ENCODE data around the gene PAPPA. TPM values are rescaled to one million over a fixed set of nuclear protein-coding genes. Genes with fewer than 3 reads are reported as not detected.

The PAPPA gene
- total RNA-seq, 1 experiment from 2014 or later: 5.4 TPM

DNA sequence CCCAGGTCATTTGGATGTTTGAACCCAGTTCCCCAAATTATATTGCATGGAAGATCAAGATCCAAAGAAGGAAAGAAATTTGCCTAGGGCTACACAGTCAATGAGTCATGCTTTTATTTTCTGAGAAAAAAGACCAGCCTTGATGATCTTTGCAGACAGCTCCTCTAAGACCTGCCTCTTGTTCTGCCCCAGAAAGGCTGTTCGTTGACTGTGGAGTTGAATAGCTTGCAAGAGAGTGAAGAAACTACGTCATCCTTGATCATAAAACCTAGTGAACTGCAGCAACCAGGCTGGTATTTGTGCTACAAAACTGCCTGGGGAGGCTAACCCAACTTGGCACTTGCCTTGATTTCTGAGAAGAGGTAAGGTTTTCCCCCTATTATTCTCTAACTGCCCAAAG lies 263.9 kb downstream of the PAPPA start:
- peak; percentile 22 for DNase-seq (ENCODE audit: low read depth)

DNA sequence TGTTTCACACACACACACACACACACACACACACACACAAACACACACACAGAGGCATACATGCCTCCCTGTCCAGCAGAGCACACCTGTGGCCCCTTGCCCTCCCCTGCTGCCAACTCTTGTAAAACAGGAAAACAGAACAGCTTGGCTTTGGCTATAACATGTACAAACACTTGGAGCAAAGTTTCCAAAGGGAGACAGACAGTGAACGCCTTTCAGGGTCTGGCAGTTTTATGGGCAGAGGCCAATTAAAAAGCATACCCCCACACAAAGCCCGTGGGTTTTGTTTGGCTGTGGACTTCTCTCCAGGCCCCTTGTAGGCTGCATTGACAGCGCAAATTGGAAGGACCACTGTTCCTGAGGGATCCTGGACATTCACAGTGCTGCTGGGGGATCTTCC lies 265.6 kb downstream of the PAPPA start:
- no peak for DNase-seq (ENCODE audit: low read depth)

DNA sequence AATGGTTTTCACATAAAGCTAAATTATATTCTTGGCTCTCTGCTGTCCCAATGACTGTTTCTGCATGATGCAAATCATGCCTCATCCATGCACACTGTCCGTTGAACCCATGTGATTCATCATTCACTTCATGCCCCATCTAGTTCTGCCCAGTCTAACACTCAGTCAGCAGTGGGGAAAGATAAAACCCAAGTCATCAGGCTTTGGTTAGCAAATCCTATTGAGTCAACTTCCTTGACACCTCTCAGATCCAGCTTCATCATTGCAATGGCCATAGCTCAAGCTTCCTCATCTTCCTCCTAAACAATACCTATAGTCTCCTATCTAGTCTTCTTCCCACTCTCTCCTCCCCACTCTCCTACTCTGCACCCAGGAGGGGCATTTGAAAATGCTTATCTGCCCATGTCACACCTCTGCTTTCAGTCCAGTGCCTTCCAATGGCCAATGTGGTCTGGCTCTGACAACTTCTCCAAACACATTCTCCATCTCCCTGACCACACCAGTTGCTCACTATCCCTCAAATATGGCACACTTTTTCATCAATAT lies 267.5 kb downstream of the PAPPA start:
- DNase-seq (ENCODE audit: low read depth): peak; percentile 86

DNA sequence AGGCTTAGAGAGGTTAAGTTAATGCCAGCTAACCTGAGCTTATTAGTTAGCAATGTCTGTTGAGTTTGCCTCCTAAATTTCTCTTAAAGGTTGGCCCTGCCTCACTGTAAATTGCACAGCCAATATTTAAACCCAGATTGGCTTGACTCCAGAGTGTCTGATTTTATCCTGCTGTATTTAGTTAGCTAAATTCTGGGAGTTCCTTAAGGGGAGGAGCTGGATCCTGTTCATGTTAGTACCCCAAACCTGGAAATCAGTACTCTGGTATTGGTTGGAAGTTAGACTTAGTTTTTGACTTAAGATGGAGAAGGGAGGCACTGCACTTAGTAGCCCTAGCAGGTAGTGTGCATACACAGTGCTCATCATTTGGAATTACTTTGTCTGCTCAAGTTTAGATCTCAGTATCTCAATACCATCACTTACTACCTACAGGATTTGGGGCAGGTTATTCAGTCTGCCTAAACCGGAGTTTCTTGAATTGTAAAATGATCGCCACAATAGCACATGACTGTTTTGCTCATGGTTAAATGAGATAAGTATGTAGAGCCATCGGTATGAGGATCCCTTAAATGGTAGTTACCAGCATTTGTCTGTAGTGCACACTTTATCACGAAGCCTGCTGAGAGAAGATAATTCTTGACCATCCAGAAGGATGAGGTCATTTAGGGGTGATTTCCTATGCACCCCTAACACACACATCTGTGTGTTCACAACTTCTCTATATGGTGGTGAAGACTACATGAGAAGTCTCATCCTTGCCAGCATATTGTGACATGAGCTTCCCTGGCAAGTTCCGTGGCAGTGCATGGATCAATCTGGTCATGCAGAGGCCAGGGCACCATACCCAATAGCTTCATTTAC lies 268.8 kb downstream of the PAPPA start:
- DNase-seq (ENCODE audit: low read depth): no peak

DNA sequence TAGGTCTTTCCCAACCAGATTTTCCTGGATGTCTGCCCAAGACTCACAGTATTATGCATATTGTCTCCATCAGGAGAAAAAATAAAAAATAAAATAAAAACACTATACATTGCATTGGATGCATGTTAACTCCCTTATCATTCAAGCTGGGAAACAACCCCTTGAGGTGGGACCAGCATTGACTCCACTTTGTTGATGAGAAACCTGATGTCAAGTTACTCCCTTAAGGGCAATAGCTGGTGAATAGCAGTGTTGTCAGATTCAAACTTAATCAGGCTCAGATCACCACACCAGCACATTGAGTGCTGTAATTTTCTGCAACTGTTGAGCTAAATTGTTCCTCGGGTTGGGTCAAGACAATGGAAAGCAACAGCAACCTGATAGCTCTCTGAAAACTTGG lies 269.6 kb downstream of the PAPPA start:
- no peak for DNase-seq (ENCODE audit: low read depth)

DNA sequence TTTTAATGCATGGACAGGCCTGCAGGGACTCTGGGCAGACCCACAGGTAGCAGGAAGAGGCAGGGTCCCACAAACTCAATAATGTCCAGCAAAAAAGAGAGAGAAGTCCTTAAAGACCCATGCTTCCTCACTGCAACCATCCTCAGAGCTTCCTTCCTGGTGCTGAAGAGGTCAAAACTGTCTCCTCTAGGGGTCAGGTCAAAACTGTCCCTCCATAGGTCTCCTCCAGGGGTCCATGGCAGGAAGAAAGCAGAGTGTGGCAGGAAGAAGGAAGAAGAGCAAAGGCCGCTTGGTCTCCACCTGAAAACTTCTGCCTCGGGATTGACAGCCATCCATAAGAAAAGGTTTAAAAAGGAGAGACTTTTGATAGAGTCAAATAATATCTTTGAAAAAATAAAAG lies 271.7 kb downstream of the PAPPA start:
- DNase-seq (ENCODE audit: low read depth): no peak

DNA sequence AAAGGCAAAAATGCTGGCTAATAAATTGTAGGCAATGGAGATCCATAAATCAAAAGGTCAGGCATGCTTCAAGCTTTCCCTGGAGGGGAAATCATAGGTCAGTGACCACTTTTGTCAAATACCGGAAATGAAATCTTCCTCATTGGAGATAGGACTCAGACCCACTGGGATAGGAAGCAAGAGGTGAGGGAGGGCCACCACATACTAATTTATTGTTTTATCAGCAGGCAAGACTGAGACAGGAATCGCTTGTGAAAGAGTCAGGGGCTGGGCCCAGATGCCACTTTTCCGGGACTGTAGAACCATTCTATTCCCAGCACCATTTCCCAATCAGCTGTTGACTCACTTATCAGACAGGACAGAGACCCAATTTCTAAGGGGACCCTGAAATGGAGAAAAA lies 277.3 kb downstream of the PAPPA start:
- DNase-seq (ENCODE audit: low read depth): no peak

DNA sequence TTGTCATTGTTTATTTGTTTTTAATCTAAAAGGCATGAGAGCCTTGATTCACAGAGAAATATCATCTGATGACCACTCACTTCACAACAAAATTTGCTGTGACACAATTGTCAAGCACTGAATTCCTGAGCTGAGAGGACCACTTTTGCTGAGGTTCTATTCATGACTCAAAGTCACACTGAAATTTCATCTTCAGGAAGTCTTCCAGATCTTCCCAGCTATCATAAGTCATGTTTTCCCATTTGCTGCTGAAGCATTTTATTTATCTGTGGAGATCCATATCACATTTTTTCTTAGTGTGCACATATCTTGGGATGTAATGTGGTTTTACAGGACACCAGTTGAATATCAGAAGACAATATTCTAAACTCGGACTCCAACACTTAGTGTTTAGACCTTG lies 278.5 kb downstream of the PAPPA start:
- DNase-seq (ENCODE audit: low read depth): no peak

DNA sequence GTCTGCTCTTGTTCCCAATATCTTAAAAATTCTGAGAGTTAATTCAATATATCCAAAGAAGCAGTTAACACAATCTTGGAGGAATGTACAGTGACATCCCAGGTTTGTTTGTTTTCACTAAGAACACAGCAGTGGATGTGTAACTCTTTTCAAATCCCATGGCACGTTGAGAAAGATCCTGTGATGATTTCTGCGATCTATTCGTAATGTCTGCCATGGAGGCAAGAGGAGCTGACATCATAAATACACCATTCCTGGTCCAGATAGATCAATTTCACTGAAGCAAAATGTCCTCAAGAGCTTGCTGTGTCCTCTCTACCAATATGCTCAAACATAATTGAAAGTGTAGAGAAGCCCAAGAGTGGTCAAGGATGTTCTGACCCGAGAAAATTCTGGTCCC lies 280.7 kb downstream of the PAPPA start:
- no peak for DNase-seq (ENCODE audit: low read depth)

DNA sequence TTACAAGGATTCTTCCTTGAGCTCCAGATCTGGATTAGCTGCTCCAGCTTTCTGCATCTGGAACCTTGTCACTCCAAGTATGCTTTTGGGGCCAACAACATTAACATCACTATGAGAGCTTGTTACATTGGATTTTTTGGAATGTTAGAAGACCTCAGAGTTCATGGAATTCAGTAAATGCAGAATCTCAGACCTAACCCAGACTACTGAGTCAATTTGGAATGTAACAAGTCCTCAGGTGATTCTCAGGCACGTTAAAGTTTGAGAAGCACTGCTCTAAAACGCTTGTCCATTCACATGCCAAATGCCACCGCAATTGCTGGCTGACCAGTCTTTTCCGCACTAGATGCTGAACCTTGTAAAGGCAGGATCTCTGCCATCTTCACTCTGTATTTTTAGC lies 282.1 kb downstream of the PAPPA start:
- DNase-seq (ENCODE audit: low read depth): no peak

DNA sequence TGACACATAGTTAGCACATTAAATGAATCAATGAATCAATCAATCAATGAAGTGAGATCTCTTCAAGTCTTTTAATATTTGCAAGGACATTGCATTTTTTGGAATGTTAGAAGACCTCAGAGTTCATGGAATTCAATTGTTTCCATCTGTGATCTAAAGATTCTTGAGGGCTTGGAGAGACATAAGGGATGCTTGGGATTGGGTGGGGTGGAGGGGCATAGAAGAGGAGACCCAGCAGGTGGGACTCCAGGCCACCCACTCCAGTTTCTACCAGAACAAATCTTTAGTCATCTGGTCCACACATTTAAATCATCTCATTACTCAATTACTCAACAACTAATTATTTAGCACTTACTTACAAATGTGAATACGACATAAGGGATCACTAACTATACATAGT lies 282.5 kb downstream of the PAPPA start:
- no peak for DNase-seq (ENCODE audit: low read depth)

DNA sequence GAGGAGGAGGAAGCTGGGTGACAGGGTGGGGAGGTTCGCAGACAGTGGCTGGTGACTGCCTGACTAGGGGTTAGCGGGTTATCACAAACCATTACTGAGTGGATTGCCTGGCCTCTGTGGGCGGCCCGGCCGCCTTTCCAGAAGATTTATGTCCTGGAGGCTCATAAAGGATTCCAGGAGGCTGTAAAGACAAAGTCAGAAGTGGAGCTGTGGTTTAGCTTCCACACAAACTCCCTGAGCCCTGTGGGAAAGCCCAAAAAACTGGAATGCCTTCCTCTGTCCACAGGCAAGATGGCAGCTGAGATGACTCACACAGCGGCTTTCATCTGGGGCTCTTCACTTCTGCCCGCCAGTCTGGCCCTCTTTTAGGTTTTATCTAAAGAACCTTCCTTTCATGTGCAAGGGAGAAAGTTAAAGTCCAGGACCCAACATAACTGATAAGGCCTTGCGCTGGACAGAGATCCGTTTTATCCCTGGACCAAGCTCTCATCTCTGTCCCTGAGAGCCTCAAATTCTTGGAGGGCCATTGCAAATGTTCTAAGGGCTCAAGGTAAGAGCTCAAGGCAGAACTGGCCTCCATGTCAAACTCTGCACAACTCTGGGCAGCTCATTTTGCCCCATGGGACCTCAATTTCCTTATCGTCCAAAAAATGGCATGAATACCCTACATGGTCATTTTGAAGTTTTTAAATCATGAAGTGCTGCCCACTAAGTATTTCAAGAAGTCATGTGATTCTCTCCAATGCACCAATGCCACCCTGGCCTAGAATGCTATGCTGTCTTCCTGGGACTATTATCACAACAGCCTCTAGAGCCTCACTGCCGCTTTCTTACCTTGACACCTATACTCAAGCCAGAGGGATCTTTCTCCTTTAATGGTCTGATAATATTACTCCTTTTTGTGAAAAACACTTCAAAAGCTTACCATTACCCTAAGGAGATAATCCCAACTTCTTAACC lies 284.1 kb downstream of the PAPPA start:
- no peak for DNase-seq (ENCODE audit: low read depth)

DNA sequence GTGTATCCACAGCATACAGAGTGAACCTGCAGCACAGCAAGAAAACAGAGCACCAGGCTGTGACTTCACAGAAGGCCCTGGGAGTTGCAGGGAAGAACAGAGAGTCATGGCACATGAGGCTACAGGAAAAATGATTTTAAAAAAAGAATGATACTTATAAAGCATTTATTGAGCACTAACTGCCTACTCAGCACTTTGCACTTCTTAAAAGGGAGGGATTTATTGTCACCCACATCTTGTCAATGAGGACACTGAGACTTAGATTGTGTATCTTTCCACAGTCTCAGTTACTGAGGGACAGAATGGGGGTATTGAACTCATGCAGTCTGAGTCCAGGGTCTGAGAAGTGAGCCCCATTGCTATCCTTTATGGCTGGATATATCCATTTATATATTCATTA lies 288.9 kb downstream of the PAPPA start:
- no peak for DNase-seq (ENCODE audit: low read depth)

DNA sequence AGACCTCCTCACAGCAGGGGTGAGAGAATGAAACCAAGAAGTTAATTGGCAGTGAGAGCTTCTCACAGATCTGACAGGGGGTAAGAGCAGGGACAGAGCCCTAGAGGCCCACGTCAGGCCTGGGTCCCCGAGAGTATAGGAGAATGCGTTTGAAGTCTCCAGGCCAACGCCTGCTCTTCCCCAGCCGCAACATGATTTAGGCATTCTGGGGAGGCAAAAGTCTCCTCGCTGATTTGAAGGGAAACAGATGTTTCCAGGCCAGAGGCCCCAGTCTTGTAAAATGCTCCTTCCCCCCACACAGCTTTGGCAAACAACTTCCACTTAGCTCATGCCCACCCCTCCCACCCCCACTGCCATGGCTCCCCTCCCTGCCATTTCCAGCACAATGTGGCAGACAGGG lies 294.3 kb downstream of the PAPPA start:
- no peak for DNase-seq (ENCODE audit: low read depth)

DNA sequence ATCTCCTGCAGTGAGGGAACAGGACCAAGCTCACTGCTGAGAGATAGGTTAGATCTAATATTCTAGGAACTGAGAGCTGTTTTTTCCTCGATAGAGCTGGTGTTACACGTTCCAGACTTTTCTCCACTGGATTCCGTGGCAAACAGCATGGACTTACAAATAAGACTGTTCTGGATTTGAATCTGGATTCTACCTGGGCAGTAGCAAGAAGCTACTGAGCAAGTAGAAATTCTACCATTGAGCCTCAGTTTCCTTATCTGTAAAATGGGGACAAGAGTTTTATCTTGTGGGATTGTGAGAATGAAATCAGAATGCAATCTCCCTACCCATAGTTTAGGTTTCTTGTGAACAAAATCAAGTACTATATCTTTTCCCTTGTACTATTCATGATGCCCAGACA lies 294.8 kb downstream of the PAPPA start:
- DNase-seq (ENCODE audit: low read depth): no peak

DNA sequence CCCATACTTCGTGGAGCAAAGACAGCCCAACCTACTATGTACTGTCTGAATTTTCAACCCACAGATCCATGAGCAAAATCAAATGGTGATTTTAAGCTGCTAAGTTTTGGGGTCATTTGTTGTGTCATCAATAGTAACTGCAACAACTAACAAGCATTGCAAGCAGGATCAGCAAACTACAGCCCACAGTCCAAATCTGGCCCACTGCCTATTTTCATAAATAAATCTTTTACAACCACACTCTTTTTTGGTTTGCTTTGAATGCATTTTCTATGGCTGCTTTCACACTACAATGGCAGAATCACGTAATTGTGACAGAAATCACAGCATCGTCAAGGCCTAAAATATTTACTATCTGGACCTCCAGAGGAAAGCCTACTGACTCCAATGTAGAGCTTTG lies 296.4 kb downstream of the PAPPA start:
- no peak for DNase-seq (ENCODE audit: low read depth)

DNA sequence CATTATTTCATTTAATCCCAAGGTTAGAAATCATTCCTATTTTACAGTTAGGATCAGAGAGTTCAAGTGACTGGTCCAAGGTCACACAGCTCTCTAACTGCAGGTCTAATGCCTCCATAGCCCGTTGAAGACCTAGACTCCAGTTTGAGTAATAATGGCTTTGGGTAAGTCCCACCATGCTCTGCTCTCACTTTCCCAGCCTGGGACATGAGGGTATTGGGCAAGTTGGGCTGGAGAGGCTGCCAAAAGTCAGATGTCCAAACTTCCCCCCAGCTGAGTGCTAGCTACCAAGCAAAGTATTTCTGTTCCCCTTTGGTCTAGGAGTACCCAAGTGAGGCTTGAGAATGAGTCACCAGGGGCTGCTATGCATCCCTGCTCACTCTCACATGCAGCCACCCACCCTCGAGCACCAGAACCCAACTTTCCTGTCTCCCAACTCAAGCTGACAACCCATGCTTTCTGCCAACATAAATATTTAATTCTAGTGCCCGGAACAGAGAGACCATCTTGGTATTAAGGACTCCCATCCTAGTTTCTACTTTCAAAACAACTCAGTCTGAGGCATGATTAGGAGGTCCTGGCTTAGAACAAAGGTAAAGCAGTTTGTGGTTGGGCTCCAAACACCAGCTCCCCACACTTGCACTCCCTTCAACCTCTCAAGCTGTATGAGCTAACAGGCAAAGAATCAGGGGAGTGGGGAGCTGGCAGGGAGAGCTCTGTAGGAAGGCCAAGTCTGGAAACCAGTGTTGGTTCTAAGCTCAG lies 297.0 kb downstream of the PAPPA start:
- peak; percentile 66 for DNase-seq (ENCODE audit: low read depth)

DNA sequence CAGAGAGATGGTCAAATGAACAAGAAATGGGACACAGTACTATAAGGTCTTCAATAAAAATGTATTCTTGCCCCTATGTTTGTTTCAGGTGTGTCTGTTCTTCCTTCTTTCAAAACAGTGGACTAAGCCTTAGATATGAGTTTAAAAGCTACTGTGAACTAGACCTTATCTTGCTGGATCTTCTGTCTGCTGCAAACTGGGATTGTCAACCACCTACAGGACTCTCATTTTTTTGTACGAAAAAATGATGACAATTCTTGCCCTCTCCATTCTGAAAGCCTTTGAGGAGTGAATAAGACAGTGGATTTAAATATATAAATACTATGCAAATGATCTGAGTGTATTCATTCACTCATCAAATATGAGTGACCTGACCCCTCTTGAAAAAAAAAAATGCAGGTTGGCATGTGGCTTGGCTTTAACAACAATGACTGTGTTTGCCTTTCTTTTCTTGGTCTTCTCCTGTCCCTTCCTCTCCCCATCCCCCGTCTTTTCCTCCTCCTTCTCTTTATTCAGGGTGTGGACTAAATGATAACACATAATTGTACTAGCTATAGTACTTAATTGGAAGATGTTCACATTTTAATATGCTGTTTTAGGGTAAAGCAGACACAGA lies 298.0 kb downstream of the PAPPA start:
- no peak for DNase-seq (ENCODE audit: low read depth)

Data from HT1080 (cell line).